LNCaP clone FGC (cell line): Measurements from ENCODE around the gene CTSS.

Experiments used
- DNase-seq: peaks from one replicate; pipeline ENCODE4 v3.0.0-alpha.2; 2011; ENCODE audit warnings: low read depth
- H3K4me3 ChIP-seq: 2 replicates; pipeline ENCODE4 v1.5.1; 2011; ENCODE audit warnings: mild to moderate bottlenecking, low read depth, low read length, control low read depth
- TF ChIP-seq, protein P1 (sequence below): IDR thresholded peaks from 2 replicates; pipeline ENCODE4 v1.5.1; 2012; ENCODE audit warnings: mild to moderate bottlenecking; ENCODE audit not compliant: control insufficient read depth, insufficient read depth; ENCODE audit errors: extremely low read depth

CTSS gene

GRCh38 chr1:150761801-150762200 lies 3.8 kb downstream of the CTSS start:
- TF ChIP-seq, protein P1, sequence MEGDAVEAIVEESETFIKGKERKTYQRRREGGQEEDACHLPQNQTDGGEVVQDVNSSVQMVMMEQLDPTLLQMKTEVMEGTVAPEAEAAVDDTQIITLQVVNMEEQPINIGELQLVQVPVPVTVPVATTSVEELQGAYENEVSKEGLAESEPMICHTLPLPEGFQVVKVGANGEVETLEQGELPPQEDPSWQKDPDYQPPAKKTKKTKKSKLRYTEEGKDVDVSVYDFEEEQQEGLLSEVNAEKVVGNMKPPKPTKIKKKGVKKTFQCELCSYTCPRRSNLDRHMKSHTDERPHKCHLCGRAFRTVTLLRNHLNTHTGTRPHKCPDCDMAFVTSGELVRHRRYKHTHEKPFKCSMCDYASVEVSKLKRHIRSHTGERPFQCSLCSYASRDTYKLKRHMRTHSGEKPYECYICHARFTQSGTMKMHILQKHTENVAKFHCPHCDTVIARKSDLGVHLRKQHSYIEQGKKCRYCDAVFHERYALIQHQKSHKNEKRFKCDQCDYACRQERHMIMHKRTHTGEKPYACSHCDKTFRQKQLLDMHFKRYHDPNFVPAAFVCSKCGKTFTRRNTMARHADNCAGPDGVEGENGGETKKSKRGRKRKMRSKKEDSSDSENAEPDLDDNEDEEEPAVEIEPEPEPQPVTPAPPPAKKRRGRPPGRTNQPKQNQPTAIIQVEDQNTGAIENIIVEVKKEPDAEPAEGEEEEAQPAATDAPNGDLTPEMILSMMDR: no peak
- DNase-seq: no peak
- no peak overlapping the region for H3K4me3 ChIP-seq

GRCh38 chr1:150760013-150760412 lies 5.6 kb downstream of the CTSS start:
- no peak overlapping the region for H3K4me3 ChIP-seq
- TF ChIP-seq, protein P1: no peak
- DNase-seq: no peak

DNA sequence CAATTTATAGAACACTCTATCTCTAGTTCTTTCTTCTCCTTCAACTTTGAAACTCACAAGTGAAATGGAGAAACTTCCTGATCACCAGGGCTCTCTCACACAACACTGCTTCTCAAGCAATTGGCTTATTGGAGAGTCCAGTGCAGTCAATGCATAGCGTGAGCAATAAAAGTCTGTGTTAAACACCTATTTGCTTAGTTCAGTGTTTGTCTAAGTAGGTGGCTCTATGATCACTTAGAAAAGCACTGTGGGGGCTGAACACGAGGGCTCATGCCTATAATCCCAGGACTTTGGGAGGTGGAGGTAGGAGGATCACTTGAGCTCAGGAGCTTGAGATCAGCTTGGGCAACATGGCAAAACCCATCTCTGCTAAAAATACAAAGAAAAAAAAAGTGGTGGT lies 12.2 kb downstream of the CTSS start:
- no peak overlapping the region for H3K4me3 ChIP-seq
- TF ChIP-seq, protein P1: no peak

GRCh38 chr1:150751443-150751842 lies 14.1 kb downstream of the CTSS start:
- no peak for DNase-seq
- TF ChIP-seq, protein P1: no peak

More for the DNA sequence above, 12.2 kb downstream of the CTSS start:
- peak; percentile 23 for DNase-seq

DNA sequence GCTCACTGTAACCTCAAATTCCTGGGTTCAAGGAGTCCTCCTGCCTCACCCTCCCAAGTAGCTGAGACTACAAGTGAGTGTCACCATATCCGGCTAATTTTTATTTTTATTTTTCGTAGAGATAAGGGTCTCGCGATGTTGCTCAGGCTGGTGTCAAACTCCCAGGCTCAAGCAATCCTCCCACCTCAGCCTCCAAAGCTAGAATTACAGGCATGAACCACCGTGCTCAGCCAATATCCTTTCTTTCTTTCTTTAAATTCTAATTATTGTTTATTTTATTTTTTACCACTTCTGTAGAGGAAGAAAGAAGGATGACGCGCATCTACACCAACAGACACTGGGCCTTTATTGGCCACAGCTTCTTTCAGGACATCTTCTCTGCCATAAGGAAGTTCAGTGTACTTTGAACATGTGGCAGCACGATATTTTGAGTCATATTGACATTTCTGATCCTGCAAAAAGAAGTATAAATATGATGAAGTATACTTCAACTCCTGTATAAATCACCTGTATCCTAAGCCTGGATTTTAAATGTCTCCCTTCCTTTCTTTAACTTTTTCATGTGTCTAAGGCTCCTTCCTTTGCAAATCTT lies 15.8 kb downstream of the CTSS start:
- H3K4me3 ChIP-seq: no peak overlapping the region
- TF ChIP-seq, protein P1: no peak
- DNase-seq: no peak

More at GRCh38 chr1:150751443-150751842, 14.1 kb downstream of the CTSS start:
- no peak overlapping the region for H3K4me3 ChIP-seq

DNA sequence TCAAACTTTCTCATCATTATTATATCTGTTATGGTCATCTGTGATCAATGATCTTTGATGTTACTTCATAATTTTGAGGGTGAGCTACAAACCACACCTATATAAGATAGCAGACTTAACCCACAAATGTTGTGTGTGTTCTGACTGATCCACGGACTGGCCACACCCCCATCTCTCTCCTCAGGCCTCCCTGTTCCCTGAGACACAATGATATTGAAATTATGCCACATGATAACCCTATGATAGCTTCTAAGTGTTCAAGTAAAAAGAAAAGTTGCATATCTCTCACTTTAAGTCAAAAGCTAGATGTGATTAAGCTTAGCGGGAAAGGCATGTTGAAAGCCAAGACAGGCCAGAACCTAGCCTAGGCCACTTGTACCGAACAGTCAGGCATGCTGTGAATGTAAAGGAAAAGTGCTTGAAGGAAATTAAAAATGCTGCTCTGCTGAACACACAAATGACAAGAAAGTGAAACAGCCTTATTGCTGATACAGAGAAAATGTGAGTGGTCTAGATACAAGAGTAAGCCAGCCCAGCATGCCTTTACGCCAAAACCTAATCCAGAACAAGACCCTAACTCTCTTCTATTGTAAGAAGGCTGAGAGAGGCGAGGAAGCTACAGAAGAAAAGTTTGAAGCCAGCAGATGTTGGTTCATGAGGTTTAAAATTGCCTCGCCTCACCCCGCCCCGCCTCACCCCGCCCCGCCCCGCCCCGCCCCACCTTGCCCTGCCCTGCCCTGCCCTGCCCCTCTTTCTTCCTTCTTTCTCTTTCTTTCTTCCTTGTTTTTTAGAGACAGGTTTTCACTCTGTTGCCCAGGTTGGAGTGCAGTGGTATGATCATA lies 16.5 kb downstream of the CTSS start:
- no peak overlapping the region for H3K4me3 ChIP-seq
- no peak for DNase-seq
- TF ChIP-seq, protein P1: no peak
